ENCODE data around the gene CSF1.

DNA sequence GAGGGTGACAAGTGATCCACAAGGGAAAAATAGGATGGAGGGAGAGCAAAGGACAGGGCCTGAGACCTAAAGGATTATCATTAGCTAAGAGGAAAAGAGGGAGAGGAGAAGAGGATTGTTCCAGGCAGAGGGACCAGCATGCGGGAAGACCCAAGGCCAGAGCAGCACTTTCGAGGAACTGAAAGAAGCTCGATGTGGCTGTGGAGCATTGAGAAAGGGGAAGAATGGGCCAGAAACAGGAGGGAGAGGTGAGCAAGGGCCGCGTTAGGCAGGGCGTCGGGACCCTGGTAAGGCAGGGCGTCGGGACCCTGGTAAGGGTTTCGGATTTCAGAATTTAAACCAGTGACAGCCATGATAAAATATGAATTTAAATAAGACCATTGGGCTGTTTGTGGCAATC lies 22.8 kb upstream of the CSF1 start:
- TF ChIP-seq, protein P1, sequence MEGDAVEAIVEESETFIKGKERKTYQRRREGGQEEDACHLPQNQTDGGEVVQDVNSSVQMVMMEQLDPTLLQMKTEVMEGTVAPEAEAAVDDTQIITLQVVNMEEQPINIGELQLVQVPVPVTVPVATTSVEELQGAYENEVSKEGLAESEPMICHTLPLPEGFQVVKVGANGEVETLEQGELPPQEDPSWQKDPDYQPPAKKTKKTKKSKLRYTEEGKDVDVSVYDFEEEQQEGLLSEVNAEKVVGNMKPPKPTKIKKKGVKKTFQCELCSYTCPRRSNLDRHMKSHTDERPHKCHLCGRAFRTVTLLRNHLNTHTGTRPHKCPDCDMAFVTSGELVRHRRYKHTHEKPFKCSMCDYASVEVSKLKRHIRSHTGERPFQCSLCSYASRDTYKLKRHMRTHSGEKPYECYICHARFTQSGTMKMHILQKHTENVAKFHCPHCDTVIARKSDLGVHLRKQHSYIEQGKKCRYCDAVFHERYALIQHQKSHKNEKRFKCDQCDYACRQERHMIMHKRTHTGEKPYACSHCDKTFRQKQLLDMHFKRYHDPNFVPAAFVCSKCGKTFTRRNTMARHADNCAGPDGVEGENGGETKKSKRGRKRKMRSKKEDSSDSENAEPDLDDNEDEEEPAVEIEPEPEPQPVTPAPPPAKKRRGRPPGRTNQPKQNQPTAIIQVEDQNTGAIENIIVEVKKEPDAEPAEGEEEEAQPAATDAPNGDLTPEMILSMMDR (optimal IDR thresholded peaks at IDR 0.05 in 1 of 3, IDR thresholded peaks at IDR 0.05 in 1 of 3, conservative IDR thresholded peaks at IDR 0.05 in 1 of 3; ENCODE audit: extremely low read depth in 1 of 3, insufficient read depth in 2 of 3, low read length in 3 of 3), result no peak
- TF ChIP-seq EZH2 (IDR thresholded peaks at IDR 0.05; ENCODE audit: low read length), result no peak

Data from keratinocyte (primary cell).